KMS-11 (cell line): ENCODE measurements around the gene SHROOM4.

Experiments used
- H2AFZ ChIP-seq: fragments of 200-600 bp; sonication (generic); 2 replicates; pipeline ENCODE4 v1.6.1; 2016; ENCODE audit warnings: antibody characterized with exemption, mixed run types, low read depth
- H3K27ac ChIP-seq: fragments of 200-600 bp; sonication (generic); 2 replicates; pipeline ENCODE4 v1.6.1; 2016; ENCODE audit warnings: mild to moderate bottlenecking, mixed run types
- H3K27me3 ChIP-seq: fragments of 200-600 bp; sonication (generic); 2 replicates; pipeline ENCODE4 v1.6.1; 2017; ENCODE audit warnings: mild to moderate bottlenecking, low read depth, mixed run types, moderate library complexity; ENCODE audit not compliant: insufficient read depth
- H3K36me3 ChIP-seq: fragments of 200-600 bp; sonication (generic); 2 replicates; pipeline ENCODE4 v1.6.1; 2017; ENCODE audit warnings: mild to moderate bottlenecking, mixed run types; ENCODE audit not compliant: insufficient read depth
- H3K4me1 ChIP-seq: fragments of 200-600 bp; sonication (generic); 2 replicates; pipeline ENCODE4 v1.6.1; 2016; ENCODE audit warnings: mild to moderate bottlenecking, low read depth, mixed run types; ENCODE audit not compliant: poor library complexity, severe bottlenecking
- H3K4me2 ChIP-seq: fragments of 200-600 bp; sonication (generic); 2 replicates; pipeline ENCODE4 v1.7.0; 2016; ENCODE audit warnings: mild to moderate bottlenecking, mixed run types
- H3K4me3 ChIP-seq: fragments of 200-600 bp; sonication (generic); IDR thresholded peaks from 2 replicates; pipeline ENCODE4 v1.6.1; 2017; ENCODE audit warnings: low read depth, low read length, mixed read lengths; ENCODE audit not compliant: insufficient read depth
- H3K79me2 ChIP-seq: fragments of 200-600 bp; sonication (generic); 2 replicates; pipeline ENCODE4 v1.6.1; 2016; ENCODE audit warnings: low read depth, mixed run types; ENCODE audit not compliant: insufficient read depth
- H3K9ac ChIP-seq: fragments of 200-600 bp; sonication (generic); 2 replicates; pipeline ENCODE4 v1.6.1; 2016; ENCODE audit warnings: mild to moderate bottlenecking, mixed run types
- H4K20me1 ChIP-seq: fragments of 200-600 bp; sonication (generic); 2 replicates; pipeline ENCODE4 v1.6.1; 2016; ENCODE audit warnings: mild to moderate bottlenecking, mixed run types; ENCODE audit not compliant: insufficient read depth
- CTCF ChIP-seq: fragments of 200-600 bp; sonication (generic); conservative IDR thresholded peaks from 2 replicates; pipeline ENCODE4 v1.6.1; 2017; ENCODE audit warnings: low read depth, mild to moderate bottlenecking, antibody characterized with exemption, low read length, moderate library complexity, mixed read lengths

SHROOM4 gene

GRCh38 chrX:50747471-50747900 lies 66.5 kb downstream of the SHROOM4 start:
- no peaks in the 10 kb centered on the region for H3K4me1 ChIP-seq
- H3K27me3 ChIP-seq, result no peaks in the 10 kb centered on the region
- H3K36me3 ChIP-seq, result no peaks in the 10 kb centered on the region
- no peak overlapping the region for H3K9ac ChIP-seq
- H4K20me1 ChIP-seq, result no peaks in the 10 kb centered on the region
- H3K27ac ChIP-seq, result no peak overlapping the region
- H2AFZ ChIP-seq, result no peak overlapping the region
- peak; percentile 75 for TF ChIP-seq CTCF
- H3K4me2 ChIP-seq, result no peak overlapping the region
- H3K79me2 ChIP-seq, result no peaks in the 10 kb centered on the region
- no peak overlapping the region for H3K4me3 ChIP-seq

GRCh38 chrX:50736656-50737055 lies 77.3 kb downstream of the SHROOM4 start:
- H3K4me3 ChIP-seq, result no peak overlapping the region
- no peak overlapping the region for H2AFZ ChIP-seq
- H3K36me3 ChIP-seq, result no peaks in the 10 kb centered on the region
- H3K79me2 ChIP-seq, result no peaks in the 10 kb centered on the region
- no peak overlapping the region for H3K4me2 ChIP-seq
- no peak overlapping the region for H3K27ac ChIP-seq
- no peak overlapping the region for H3K9ac ChIP-seq
- no peaks in the 10 kb centered on the region for H3K27me3 ChIP-seq
- H4K20me1 ChIP-seq, result no peaks in the 10 kb centered on the region
- TF ChIP-seq CTCF, result no peak
- H3K4me1 ChIP-seq, result no peaks in the 10 kb centered on the region

GRCh38 chrX:50726296-50726695 lies 87.7 kb downstream of the SHROOM4 start:
- no peak for TF ChIP-seq CTCF
- Histone ChIP-seq H2AFZ (no peak overlapping the region), H3K27me3 (no peaks in the 10 kb centered on the region), H3K79me2 (no peaks in the 10 kb centered on the region), H3K4me1 (no peaks in the 10 kb centered on the region), H3K27ac (no peak overlapping the region), H3K9ac (no peak overlapping the region), H4K20me1 (no peaks in the 10 kb centered on the region), H3K36me3 (no peaks in the 10 kb centered on the region), H3K4me2 (no peak overlapping the region), H3K4me3 (no peak overlapping the region)

GRCh38 chrX:50725310-50725709 lies 88.7 kb downstream of the SHROOM4 start:
- H3K36me3 ChIP-seq, result no peaks in the 10 kb centered on the region
- H3K27ac ChIP-seq, result no peak overlapping the region
- no peaks in the 10 kb centered on the region for H3K4me1 ChIP-seq
- no peak overlapping the region for H3K4me2 ChIP-seq
- no peak for TF ChIP-seq CTCF
- H2AFZ ChIP-seq, result no peak overlapping the region
- H4K20me1 ChIP-seq, result no peaks in the 10 kb centered on the region
- H3K27me3 ChIP-seq, result no peaks in the 10 kb centered on the region
- H3K9ac ChIP-seq, result no peak overlapping the region
- no peaks in the 10 kb centered on the region for H3K79me2 ChIP-seq
- H3K4me3 ChIP-seq, result no peak overlapping the region
